NT2/D1 (cell line): Measurements from ENCODE around the gene ATP6V0E1.
"Not testable (repeated sequence)": the region's sequence is repeated elsewhere in the genome, so short reads cannot be mapped to it uniquely, and the experiment has no call there.

Experiments
- SUZ12 ChIP-seq: IDR thresholded peaks from 2 replicates; pipeline ENCODE4 v1.6.1; 2011; ENCODE audit not compliant: insufficient read length, insufficient read depth; ENCODE audit errors: extremely low read depth
- YY1 ChIP-seq: IDR thresholded peaks from 2 replicates; pipeline ENCODE4 v1.6.1; 2011; ENCODE audit not compliant: insufficient read length, insufficient read depth
- ZNF274 ChIP-seq: IDR thresholded peaks from 2 replicates; pipeline ENCODE4 v1.6.1; 2011; ENCODE audit warnings: mild to moderate bottlenecking, low read depth, low read length

DNA sequence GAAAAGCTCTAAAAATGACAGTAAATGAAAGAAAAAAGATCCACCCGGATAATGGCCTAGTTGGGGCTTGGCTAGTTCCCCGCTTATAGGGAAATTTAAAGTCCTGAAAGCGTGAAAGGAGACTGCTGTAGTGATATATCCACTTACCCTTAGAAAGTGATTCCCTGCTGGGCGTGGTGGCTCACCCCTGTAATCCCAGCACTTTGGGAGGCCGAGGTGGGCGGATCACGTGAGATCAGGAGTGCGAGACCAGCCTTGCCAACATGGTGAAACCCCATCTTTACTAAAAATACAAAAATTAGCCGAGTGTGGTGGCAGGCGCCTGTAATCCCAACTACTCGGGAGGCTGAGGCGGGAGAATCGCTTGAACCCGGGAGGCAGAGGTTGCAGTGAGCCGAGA is 33.5 kb downstream of the ATP6V0E1 start:
- not testable (repeated sequence) for TF ChIP-seq YY1, SUZ12, ZNF274
